GM12878 (cell line): ENCODE measurements around the gene C6orf89. TPM values are rescaled to one million over a fixed set of nuclear protein-coding genes. Genes with fewer than 3 reads are reported as not detected.
A peak's percentile ranks its signal among the peaks of the same experiment; 100 is the strongest.

Source experiments
- ATAC-seq: fragments of 200-7000 bp; cut with Tn5 transposase; 3 replicates; pipeline ENCODE4 v1.9.1; 2020; ENCODE audit warnings: mild to moderate bottlenecking, moderate library complexity
- BruUV-seq: library from RNA; stranded (reverse); fragments of 400-500 nt; replicated peaks from 2 replicates; lab custom pipeline; 2021; lab: Mats Ljungman, UMichigan
- CTCF ChIA-PET: fragments of 300-600 bp; sonication (Branson Sonifier 250); formaldehyde crosslinking; extraction: SDS; loops from one replicate; lab custom pipeline; 2021; ENCODE audit warnings: inconsistent platforms; lab: Yijun Ruan, JAX
- POLR2A ChIA-PET: fragments of 350-600 bp; formaldehyde crosslinking; extraction: SDS; loops from one replicate; lab custom pipeline; 2021; ENCODE audit warnings: inconsistent platforms; lab: Charles Lee
- RAD21 ChIA-PET: fragments of 300-600 bp; sonication (Branson Sonifier 250); formaldehyde crosslinking; loops from one replicate; lab custom pipeline; 2023; ENCODE audit warnings: antibody characterized with exemption; ENCODE audit not compliant: unreplicated experiment; lab: Charles Lee
- SMC1A ChIA-PET: fragments of 300-600 bp; sonication (Branson Sonifier 250); formaldehyde crosslinking; loops from one replicate; lab custom pipeline; 2023; ENCODE audit not compliant: unreplicated experiment, uncharacterized antibody; lab: Charles Lee
- DNase-seq: peaks from one replicate; pipeline ENCODE4 v3.0.0-alpha.2; 2011; ENCODE audit warnings: low read depth, low spot score
- FAIRE-seq: peaks from 3 replicates; lab custom pipeline; 2011; peaks lifted over from hg19 to GRCh38; lab: Jason Lieb, UNC
- H2AFZ ChIP-seq: 2 replicates; pipeline ENCODE4 v1.6.0; 2011; ENCODE audit warnings: low read depth, low read length, control low read depth; ENCODE audit not compliant: control insufficient read depth
- H3K27ac ChIP-seq: 2 replicates; pipeline ENCODE4 v1.5.1; 2011; ENCODE audit warnings: control low read depth; ENCODE audit not compliant: control insufficient read depth, insufficient read depth
- H3K27me3 ChIP-seq, 2 experiments: replicated peaks in 1 of 2; 2 replicates each; pipeline versions ENCODE4 v1.6.0 to v1.6.1; 2011; ENCODE audit warnings: low read length in 1 of 2; ENCODE audit not compliant: control insufficient read depth in 2 of 2, insufficient read depth in 2 of 2
- H3K36me3 ChIP-seq, 2 experiments: 2 replicates each; pipeline ENCODE4 v1.5.1; 2011; ENCODE audit warnings: low read length in 1 of 2; ENCODE audit not compliant: control insufficient read depth in 2 of 2, insufficient read depth in 2 of 2
- H3K4me1 ChIP-seq: 2 replicates; pipeline ENCODE4 v1.6.1; 2011; ENCODE audit warnings: mild to moderate bottlenecking, low read length, moderate library complexity, mixed read lengths; ENCODE audit not compliant: control insufficient read depth, insufficient read depth
- H3K4me2 ChIP-seq: 2 replicates; pipeline ENCODE4 v1.6.0; 2011; ENCODE audit warnings: control low read depth; ENCODE audit not compliant: control insufficient read depth, insufficient read depth
- H3K4me3 ChIP-seq: fragments of 200-600 bp; sonication (generic); 2 replicates; pipeline ENCODE4 v1.5.1; 2016
- H3K79me2 ChIP-seq: 2 replicates; pipeline ENCODE4 v1.6.0; 2011; ENCODE audit warnings: low read length; ENCODE audit not compliant: control insufficient read depth, insufficient read depth
- H3K9ac ChIP-seq: 2 replicates; pipeline ENCODE4 v1.8.0; 2011; ENCODE audit warnings: low read length, control low read depth, mixed read lengths; ENCODE audit not compliant: control insufficient read depth, insufficient read depth
- H3K9me3 ChIP-seq: replicated peaks from 3 replicates; pipeline ENCODE4 v1.5.1; 2011; ENCODE audit warnings: mild to moderate bottlenecking, low read length; ENCODE audit not compliant: control insufficient read depth, insufficient read depth
- H4K20me1 ChIP-seq: 2 replicates; pipeline ENCODE4 v1.6.0; 2011; ENCODE audit not compliant: control insufficient read depth, insufficient read depth
- CBFB ChIP-seq: IDR thresholded peaks from 2 replicates; pipeline ENCODE4 v1.6.1; 2016; ENCODE audit warnings: antibody characterized with exemption, low read depth
- CHD1 ChIP-seq: IDR thresholded peaks from 2 replicates; pipeline ENCODE4 v1.6.1; 2012; ENCODE audit warnings: low read depth, low read length, improper control_type of control experiment
- IKZF2 ChIP-seq, 2 experiments: fragments of 450-650 bp; IDR thresholded peaks; 2 replicates each; pipeline ENCODE4 v1.6.1; 2017; ENCODE audit warnings: mild to moderate bottlenecking in 2 of 2, moderate library complexity in 2 of 2
- JUNB ChIP-seq: IDR thresholded peaks from 2 replicates; pipeline ENCODE4 v1.6.1; 2016; ENCODE audit warnings: antibody characterized with exemption, mild to moderate bottlenecking
- MXI1 ChIP-seq: fragments of 150-350 bp; IDR thresholded peaks from 2 replicates; pipeline ENCODE4 v1.6.1; 2011; ENCODE audit warnings: low read depth, mild to moderate bottlenecking, inconsistent platforms, low read length, improper control_type of control experiment
- whole genome bisulfite sequencing: methylation state at CpG from one replicate; pipeline ENCODE4 v1.1.6; 2016; ENCODE audit warnings: low lambda C conversion rate; ENCODE audit not compliant: insufficient replicate concordance, insufficient coverage; ENCODE audit errors: missing lambda C conversion rate; 5-methylcytosine and 5-hydroxymethylcytosine counted together
- in situ Hi-C: fragments of 300-500 bp; cut with MboI; formaldehyde crosslinking; loops from 9 replicates; pipeline ENCODE4 v1.14.3; 2018; ENCODE audit warnings: mixed read lengths
- intact Hi-C: fragments of 100-400 bp; cut with micrococcal nuclease; formaldehyde crosslinking; loops from one replicate; pipeline ENCODE4 v1.14.2; 2022; ENCODE audit not compliant: unreplicated experiment
- polyA plus RNA-seq, 11 experiments: library from polyadenylated mRNA; depleted of rRNA in 4 of 11; unstranded in 6 of 11; stranded (reverse) in 5 of 11; fragments of >200 nt; fragmentation: Nextera tagmentation in 4 of 11; fragmentation: Illumina TruSeq in 1 of 11; extraction: Ambion mirVana in 4 of 11; extraction: Trizol in 1 of 11; gene quantifications; 1 replicate in 1 of 11; 2 replicates in 10 of 11; pipeline versions ENCODE4 v1.2.1 to v1.2.3, GENCODE V29; 2011 to 2016; ENCODE audit warnings: inconsistent platforms in 2 of 11, missing spikeins in 2 of 11, low read depth in 1 of 11
- total RNA-seq, 4 experiments: library from RNA; depleted of rRNA in 3 of 4; stranded (reverse); fragments of >200 nt in 3 of 4; fragmentation: Illumina TruSeq in 1 of 4; extraction: Trizol in 1 of 4; gene quantifications; 2 replicates each; pipeline versions ENCODE4 v1.2.1 to v1.2.3, GENCODE V29; 2013 to 2021
- TF ChIP-seq, protein P1 (sequence below): IDR thresholded peaks from 2 replicates; pipeline ENCODE4 v1.6.1; 2011; ENCODE audit warnings: borderline replicate concordance, low read depth, mild to moderate bottlenecking, moderate library complexity, low read length; ENCODE audit not compliant: insufficient read depth, poor library complexity, severe bottlenecking

Gene C6orf89
- total and polyA plus RNA-seq, 10 of the 15 experiments (the other 5 are each of a cell fraction or from before 2014, with no cell fraction given) = 10.8 to 42.7 (median 28.6) TPM

DNA sequence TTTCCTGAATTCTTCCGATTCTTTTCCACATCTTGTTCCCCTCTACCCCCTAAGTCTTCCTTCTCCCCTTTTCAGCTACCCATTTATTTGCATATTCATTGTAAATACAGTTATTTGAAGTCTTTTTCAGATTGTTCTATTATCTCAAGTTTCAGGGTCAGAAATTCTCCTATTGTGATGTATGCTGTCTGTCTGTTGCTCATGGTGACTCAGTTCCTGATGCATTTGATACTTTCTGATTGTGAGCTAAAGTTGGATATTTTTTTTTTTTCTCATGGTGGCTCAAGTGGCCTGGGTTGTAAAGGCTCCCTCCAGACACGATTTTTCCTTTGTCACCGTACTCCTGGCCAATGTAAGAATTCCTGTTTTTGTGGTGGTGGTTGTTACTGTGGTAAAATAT, 63.9 kb downstream of the C6orf89 start:
- RAD21 ChIA-PET = no interaction called here
- Histone ChIP-seq H3K27me3 (no peaks in the 10 kb centered on the region), H3K27ac (no peak overlapping the region), H3K4me1 (0 out of 2 replicates have a peak, but pooled peaks cover 3% of the 10 kb centered on the region), H3K36me3 (no peaks in the 10 kb centered on the region), H3K4me3 (no peak overlapping the region), H4K20me1 (no peaks in the 10 kb centered on the region), H3K9me3 (no peaks in the 10 kb centered on the region), H3K9ac (no peak overlapping the region), H3K4me2 (no peak overlapping the region), H3K79me2 (no peaks in the 10 kb centered on the region), H2AFZ (no peak overlapping the region)
- TF ChIP-seq, protein P1, sequence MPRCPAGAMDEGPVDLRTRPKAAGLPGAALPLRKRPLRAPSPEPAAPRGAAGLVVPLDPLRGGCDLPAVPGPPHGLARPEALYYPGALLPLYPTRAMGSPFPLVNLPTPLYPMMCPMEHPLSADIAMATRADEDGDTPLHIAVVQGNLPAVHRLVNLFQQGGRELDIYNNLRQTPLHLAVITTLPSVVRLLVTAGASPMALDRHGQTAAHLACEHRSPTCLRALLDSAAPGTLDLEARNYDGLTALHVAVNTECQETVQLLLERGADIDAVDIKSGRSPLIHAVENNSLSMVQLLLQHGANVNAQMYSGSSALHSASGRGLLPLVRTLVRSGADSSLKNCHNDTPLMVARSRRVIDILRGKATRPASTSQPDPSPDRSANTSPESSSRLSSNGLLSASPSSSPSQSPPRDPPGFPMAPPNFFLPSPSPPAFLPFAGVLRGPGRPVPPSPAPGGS = peak; percentile 42
- TF ChIP-seq CHD1 = no peak
- POLR2A ChIA-PET = no interaction called here
- BruUV-seq = no TSS peak
- FAIRE-seq = no peak
- SMC1A ChIA-PET = interaction anchor here (1.1 kb wide), 1 partner anchor 13 kb away, joined by 4 read pairs; no protein-coding TSS in a partner anchor
- no peak for DNase-seq
- no peak for ATAC-seq
- in situ Hi-C loops (no loop called here), intact Hi-C loops (no loop called here)
- CTCF ChIA-PET = interaction anchor here (0.6 to 1.2 kb wide), 3 partner anchors 12 to 70 kb away, joined by 3 to 6 read pairs (median 4); no protein-coding TSS in a partner anchor
- 16% methylated on average over 3 of the region's 3 CpGs for WGBS

DNA sequence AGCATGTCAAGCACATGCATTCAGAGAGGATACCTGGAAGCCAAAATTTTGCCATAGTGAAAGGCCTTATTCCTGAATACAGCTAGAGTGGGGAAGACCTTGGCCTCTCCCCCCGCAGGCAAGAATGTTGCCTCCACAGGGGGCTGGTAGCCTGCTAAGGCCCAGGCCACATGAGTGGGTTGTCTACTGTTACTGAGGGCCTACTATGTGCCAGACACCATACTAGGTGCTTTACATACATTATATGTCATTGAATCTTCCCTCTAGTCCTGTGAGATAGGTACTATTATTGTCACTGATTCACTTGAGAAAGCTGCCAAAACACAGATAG, 68.1 kb downstream of the C6orf89 start:
- ChIA-PET SMC1A (interaction anchor here (0.9 kb wide), 1 partner anchor 64 kb away, joined by 7 read pairs; no protein-coding TSS in a partner anchor), CTCF (interaction anchor here (0.8 to 1.2 kb wide), 4 partner anchors 12 to 80 kb away, joined by 3 read pairs; no protein-coding TSS in a partner anchor), RAD21 (interaction anchor here (0.9 kb wide), 1 partner anchor 217 kb away, joined by 3 read pairs; no protein-coding TSS in a partner anchor), POLR2A (interaction anchor here (0.9 kb wide), 1 partner anchor 64 kb away, joined by 3 read pairs; no protein-coding TSS in a partner anchor)
- Histone ChIP-seq H3K4me3 (no peak overlapping the region), H3K9ac (no peak overlapping the region), H3K27me3 (no peaks in the 10 kb centered on the region), H3K4me1 (0 out of 2 replicates have a peak, but pooled peaks cover 3% of the 10 kb centered on the region), H3K36me3 (no peaks in the 10 kb centered on the region), H4K20me1 (no peaks in the 10 kb centered on the region), H3K27ac (no peak overlapping the region), H3K4me2 (no peak overlapping the region), H3K9me3 (no peaks in the 10 kb centered on the region), H2AFZ (no peak overlapping the region), H3K79me2 (no peaks in the 10 kb centered on the region)
- WGBS = 100% methylated on average over 1 of the region's 1 CpG
- no peak for ATAC-seq
- no peak for DNase-seq
- TF ChIP-seq MXI1 (no peak), CBFB (no peak), IKZF2 (IDR thresholded peaks at IDR 0.05) (no peak), JUNB (no peak)
- BruUV-seq = no TSS peak
- in situ Hi-C loops (no loop called here), intact Hi-C loops (no loop called here)
- no peak for FAIRE-seq
